NB4 (cell line): ENCODE measurements around the gene MPPE1.

Experiments used
- CTCF ChIP-seq: IDR thresholded peaks from one replicate; pipeline ENCODE4 v1.5.1; 2012; ENCODE audit warnings: low read depth, low read length
- POLR2A ChIP-seq: IDR thresholded peaks from 2 replicates; pipeline ENCODE4 v1.6.1; 2011; ENCODE audit warnings: mild to moderate bottlenecking; ENCODE audit not compliant: insufficient read length; ENCODE audit errors: extremely low read depth

GRCh38 chr18:11873670-11874340 is 34.3 kb downstream of the MPPE1 start:
- TF ChIP-seq POLR2A (no peak), CTCF (no peak)
